H1 (cell line): ENCODE results near the gene CAPZA2. TPM values are rescaled to one million over a fixed set of nuclear protein-coding genes. Genes with fewer than 3 reads are reported as not detected.

Experiments
- CTCF ChIA-PET: fragments of 300-600 bp; sonication (Branson Sonifier 250); formaldehyde crosslinking; loops from one replicate; lab custom pipeline; 2021; ENCODE audit not compliant: partially characterized antibody; lab: Charles Lee
- POLR2A ChIA-PET: fragments of 300-600 bp; sonication (Branson Sonifier 250); formaldehyde crosslinking; loops from one replicate; lab custom pipeline; 2021; ENCODE audit warnings: inconsistent platforms; ENCODE audit not compliant: partially characterized antibody; lab: Charles Lee
- DNase-seq, 2 experiments: peaks; one replicate each; pipeline versions ENCODE4 v3.0.0 to v3.0.0-alpha.2; 2010 to 2022; ENCODE audit warnings: low spot score in 2 of 2, low read depth in 1 of 2, mixed read lengths in 1 of 2
- FAIRE-seq: peaks from 2 replicates; lab custom pipeline; 2011; peaks lifted over from hg19 to GRCh38; lab: Jason Lieb, UNC
- H2AFZ ChIP-seq: 2 replicates; pipeline ENCODE4 v1.8.1; 2012; ENCODE audit warnings: low read length, inconsistent platforms
- H2AK5ac ChIP-seq: 2 replicates; pipeline ENCODE4 v1.6.1; 2013; ENCODE audit warnings: low read depth, low read length
- H2BK120ac ChIP-seq: replicated peaks from 2 replicates; pipeline ENCODE3; 2013; ENCODE audit warnings: low read depth, low read length, inconsistent platforms
- H2BK12ac ChIP-seq: 2 replicates; pipeline ENCODE4 v1.6.1; 2013; ENCODE audit warnings: low read depth, low read length
- H2BK15ac ChIP-seq: 2 replicates; pipeline ENCODE4 v1.6.1; 2013; ENCODE audit warnings: low read length
- H2BK20ac ChIP-seq: 2 replicates; pipeline ENCODE4 v1.6.1; 2013; ENCODE audit warnings: low read length
- H2BK5ac ChIP-seq: 2 replicates; pipeline ENCODE4 v1.6.1; 2013; ENCODE audit warnings: low read depth, low read length
- H3K14ac ChIP-seq: 2 replicates; pipeline ENCODE4 v1.6.1; 2013; ENCODE audit warnings: inconsistent platforms; ENCODE audit not compliant: insufficient read length
- H3K18ac ChIP-seq: 2 replicates; pipeline ENCODE4 v1.6.1; 2013; ENCODE audit warnings: low read length; ENCODE audit errors: extremely low read depth
- H3K23ac ChIP-seq: 2 replicates; pipeline ENCODE4 v1.6.1; 2013; ENCODE audit warnings: inconsistent platforms; ENCODE audit not compliant: insufficient read length
- H3K23me2 ChIP-seq: 2 replicates; pipeline ENCODE4 v1.6.1; 2013; ENCODE audit warnings: low read depth, low read length
- H3K27ac ChIP-seq: 2 replicates; pipeline ENCODE4 v1.6.1; 2011; ENCODE audit warnings: low read depth, low read length, inconsistent platforms
- H3K27me3 ChIP-seq, 4 experiments: replicated peaks in 1 of 4; 1 replicate in 1 of 4; 2 replicates in 3 of 4; pipeline versions ENCODE4 v1.6.1 to v1.8.1; 2011 to 2013; ENCODE audit warnings: low read length in 3 of 4, mild to moderate bottlenecking in 3 of 4, inconsistent platforms in 2 of 4, mixed read lengths in 2 of 4, moderate library complexity in 1 of 4; ENCODE audit not compliant: control insufficient read depth in 3 of 4, insufficient read depth in 3 of 4; ENCODE audit errors: extremely low read depth in 1 of 4
- H3K36me3 ChIP-seq, 4 experiments: 2 replicates each; pipeline versions ENCODE4 v1.6.1 to v1.8.1; 2011 to 2013; ENCODE audit warnings: mild to moderate bottlenecking in 4 of 4, low read length in 3 of 4, moderate library complexity in 2 of 4, control low read depth in 1 of 4, inconsistent platforms in 1 of 4; ENCODE audit not compliant: insufficient read depth in 4 of 4, control insufficient read depth in 2 of 4
- H3K4ac ChIP-seq: replicated peaks from 2 replicates; pipeline ENCODE3; 2013; ENCODE audit warnings: low read length, low read depth, mixed read lengths, inconsistent platforms; ENCODE audit not compliant: insufficient read length
- H3K4me1 ChIP-seq, 4 experiments: replicated peaks in 1 of 4; 1 replicate in 1 of 4; 2 replicates in 3 of 4; pipeline versions ENCODE4 v1.6.1 to v1.8.1; 2011 to 2013; ENCODE audit warnings: low read length in 3 of 4, inconsistent platforms in 2 of 4, mixed read lengths in 1 of 4; ENCODE audit not compliant: insufficient read depth in 4 of 4, control insufficient read depth in 3 of 4
- H3K4me2 ChIP-seq, 2 experiments: 2 replicates each; pipeline versions ENCODE4 v1.6.1 to v1.8.1; 2011 to 2013; ENCODE audit warnings: low read depth in 2 of 2, low read length in 2 of 2, control low read depth in 1 of 2, inconsistent platforms in 1 of 2, mild to moderate bottlenecking in 1 of 2; ENCODE audit not compliant: insufficient read depth in 1 of 2
- H3K4me3 ChIP-seq, 4 experiments: fragments of 200-600, 300-600 bp in 1 of 4; sonication (generic), shearing (Covaris generic), sonication (Bioruptor Twin) in 1 of 4; 2 replicates each; pipeline versions ENCODE4 v1.5.1 to v1.8.1; 2011 to 2016; ENCODE audit warnings: low read length in 4 of 4, low read depth in 3 of 4, control low read depth in 2 of 4, inconsistent platforms in 2 of 4, mild to moderate bottlenecking in 2 of 4, mixed read lengths in 1 of 4, moderate library complexity in 1 of 4; ENCODE audit not compliant: insufficient read depth in 2 of 4; ENCODE audit errors: extremely low read depth in 1 of 4
- H3K56ac ChIP-seq: replicated peaks from 2 replicates; pipeline ENCODE3; 2013; ENCODE audit warnings: low read depth, mild to moderate bottlenecking, mixed read lengths, low read length, inconsistent platforms; ENCODE audit not compliant: insufficient read length
- H3K79me1 ChIP-seq: 2 replicates; pipeline ENCODE4 v1.6.1; 2013; ENCODE audit warnings: low read depth, low read length, control low read depth
- H3K79me2 ChIP-seq, 2 experiments: 2 replicates each; pipeline versions ENCODE4 v1.6.1 to v1.8.1; 2012 to 2013; ENCODE audit warnings: low read length in 2 of 2, mild to moderate bottlenecking in 2 of 2, inconsistent platforms in 1 of 2; ENCODE audit not compliant: insufficient read depth in 2 of 2, control insufficient read depth in 1 of 2
- H3K9ac ChIP-seq, 4 experiments: replicated peaks in 1 of 4; 1 replicate in 1 of 4; 2 replicates in 3 of 4; pipeline versions ENCODE4 v1.6.1 to v1.8.1; 2011 to 2013; ENCODE audit warnings: low read depth in 3 of 4, low read length in 3 of 4, control low read depth in 2 of 4, mild to moderate bottlenecking in 2 of 4, moderate library complexity in 2 of 4, inconsistent platforms in 1 of 4; ENCODE audit errors: extremely low read depth in 1 of 4
- H3K9me3 ChIP-seq, 2 experiments: 2 replicates each; pipeline versions ENCODE4 v1.6.1 to v1.8.1; 2012 to 2013; ENCODE audit warnings: mild to moderate bottlenecking in 2 of 2, moderate library complexity in 2 of 2, control low read depth in 1 of 2, inconsistent platforms in 1 of 2, low read depth in 1 of 2, low read length in 1 of 2, mixed read lengths in 1 of 2; ENCODE audit not compliant: insufficient read depth in 2 of 2
- H4K20me1 ChIP-seq, 2 experiments: replicated peaks in 1 of 2; 2 replicates each; pipeline versions ENCODE3 to v1.8.1; 2011 to 2013; ENCODE audit warnings: inconsistent platforms in 2 of 2, low read length in 2 of 2, mild to moderate bottlenecking in 1 of 2; ENCODE audit not compliant: insufficient read depth in 2 of 2, control insufficient read depth in 1 of 2
- H4K5ac ChIP-seq: 2 replicates; pipeline ENCODE4 v1.6.1; 2013; ENCODE audit warnings: low read length, low read depth, mixed read lengths, inconsistent platforms; ENCODE audit not compliant: insufficient read length
- H4K8ac ChIP-seq: 2 replicates; pipeline ENCODE4 v1.8.0; 2013; ENCODE audit warnings: mild to moderate bottlenecking, moderate library complexity, low read length, inconsistent platforms; ENCODE audit not compliant: insufficient read depth; ENCODE audit errors: extremely low read depth
- H4K91ac ChIP-seq: replicated peaks from 2 replicates; pipeline ENCODE3; 2013; ENCODE audit warnings: low read length, mixed read lengths, inconsistent platforms; ENCODE audit not compliant: insufficient read length
- ATF3 ChIP-seq: IDR thresholded peaks from 2 replicates; pipeline ENCODE4 v1.6.1; 2011; ENCODE audit warnings: low read depth, mild to moderate bottlenecking, low read length; ENCODE audit not compliant: insufficient read depth
- BRCA1 ChIP-seq: IDR thresholded peaks from 2 replicates; pipeline ENCODE4 v1.6.1; 2012; ENCODE audit warnings: low read depth, low read length, improper control_type of control experiment
- E2F6 ChIP-seq: IDR thresholded peaks from 2 replicates; pipeline ENCODE4 v1.6.1; 2012; ENCODE audit warnings: inconsistent platforms
- HDAC6 ChIP-seq: IDR thresholded peaks from one replicate; pipeline ENCODE4 v1.7.1; 2012; ENCODE audit warnings: low read depth, mild to moderate bottlenecking, inconsistent platforms, low read length, moderate library complexity
- POLR2AphosphoS5 ChIP-seq: IDR thresholded peaks from 2 replicates; pipeline ENCODE4 v1.6.1; 2011; ENCODE audit warnings: low read depth, low read length
- POU5F1 ChIP-seq: IDR thresholded peaks from 2 replicates; pipeline ENCODE4 v1.6.1; 2011; ENCODE audit warnings: low read depth, mild to moderate bottlenecking, low read length, moderate library complexity
- RBBP5 ChIP-seq: IDR thresholded peaks from 2 replicates; pipeline ENCODE4 v1.7.1; 2012; ENCODE audit warnings: low read depth, mild to moderate bottlenecking, inconsistent platforms, low read length, moderate library complexity, borderline replicate concordance
- RXRA ChIP-seq: IDR thresholded peaks from 2 replicates; pipeline ENCODE4 v1.6.1; 2011; ENCODE audit warnings: low read depth, mild to moderate bottlenecking, low read length, moderate library complexity; ENCODE audit not compliant: insufficient read depth
- TAF7 ChIP-seq: optimal IDR thresholded peaks from 2 replicates; pipeline ENCODE3; 2011; ENCODE audit warnings: low read depth, mild to moderate bottlenecking, inconsistent platforms, low read length, moderate library complexity, borderline replicate concordance
- polyA plus RNA-seq, 7 experiments: library from polyadenylated mRNA; depleted of rRNA in 3 of 7; stranded (reverse) in 5 of 7; unstranded in 2 of 7; fragments of >200 nt in 5 of 7; fragments of 200-250 nt in 2 of 7; gene quantifications; 1 replicate in 5 of 7; 2 replicates in 1 of 7; 4 replicates in 1 of 7; pipeline versions ENCODE4 v1.2.1 to v1.2.3, GENCODE V29; 2011 to 2013; ENCODE audit warnings: missing spikeins in 2 of 7, mixed read lengths in 2 of 7
- total RNA-seq: library from RNA; stranded (reverse); fragmentation: NEBNext Ultra II Directional; extraction: Animal tissue kit (Norgen Biotek cat#: 25700); gene quantifications from 2 replicates; pipeline ENCODE4 v1.2.1, GENCODE V29; 2021

CAPZA2 gene
- total and polyA plus RNA-seq, 2 of the 8 experiments (the other 6 are each of a cell fraction or from before 2014, with no cell fraction given) = 33.2 to 145 TPM

DNA sequence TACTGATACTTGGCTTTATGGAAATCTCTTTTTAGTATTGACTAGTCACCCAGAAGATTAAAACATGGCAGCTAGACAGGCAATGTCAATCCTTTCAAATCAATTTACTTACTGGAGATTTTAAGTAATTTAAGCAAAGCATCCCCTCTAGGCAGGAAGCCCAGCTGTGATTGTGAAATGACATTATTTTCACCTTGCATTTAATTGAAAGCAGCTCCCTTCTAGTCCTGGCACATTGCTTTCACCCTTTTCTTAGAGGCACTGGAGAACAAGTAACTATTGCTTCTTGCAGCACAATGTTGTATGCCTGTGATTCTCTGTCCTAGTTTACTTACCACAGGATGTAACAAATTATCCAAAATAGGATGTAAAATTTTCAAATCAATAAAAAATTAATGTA lies 104.2 kb downstream of the CAPZA2 start:
- CTCF ChIA-PET = interaction anchor here (0.7 to 2.5 kb wide), 4 partner anchors 10 to 47 kb away, joined by 3 to 8 read pairs (median 4); partner anchors contain the start of gene ST7
- TF ChIP-seq RBBP5 (no peak), RXRA (no peak), E2F6 (no peak), POLR2AphosphoS5 (no peak), POU5F1 (no peak), TAF7 (no peak), BRCA1 (no peak), ATF3 (no peak), HDAC6 (no peak)

More for the DNA sequence above, 104.2 kb downstream of the CAPZA2 start:
- no peak overlapping the region for H2BK20ac ChIP-seq
- no peak overlapping the region for H3K4ac ChIP-seq
- no peak overlapping the region for H3K9ac ChIP-seq
- DNase-seq (no peak), FAIRE-seq (no peak)
- POLR2A ChIA-PET = interaction anchor here (0.6 to 6.7 kb wide), 2 partner anchors 13 to 79 kb away, joined by 5 to 34 read pairs; partner anchors contain the start of gene ST7
- no peak overlapping the region for H2BK15ac ChIP-seq
- H2BK5ac ChIP-seq = no peak overlapping the region
- no peak overlapping the region for H2BK120ac ChIP-seq
- peaks cover 0 to 51% of the 10 kb centered on the region in 2 experiments; a peak in 2 of 4 replicates for H3K79me2 ChIP-seq
- H3K79me1 ChIP-seq = no peaks in the 10 kb centered on the region
- H4K8ac ChIP-seq = no peak overlapping the region
- no peaks in the 10 kb centered on the region for H3K9me3 ChIP-seq
- no peak overlapping the region for H4K5ac ChIP-seq
- H3K27me3 ChIP-seq = no peaks in the 10 kb centered on the region
- no peak overlapping the region for H3K4me2 ChIP-seq
- no peak overlapping the region for H3K56ac ChIP-seq
- H3K18ac ChIP-seq = no peak overlapping the region
- no peaks in the 10 kb centered on the region for H4K20me1 ChIP-seq
- H4K91ac ChIP-seq = no peak overlapping the region
- H2BK12ac ChIP-seq = no peak overlapping the region
- H3K4me1 ChIP-seq = peaks cover 2 to 14% (median 10%) of the 10 kb centered on the region in 4 experiments; a peak in 4 of 7 replicates
- H2AFZ ChIP-seq = no peak overlapping the region
- no peaks in the 10 kb centered on the region for H3K36me3 ChIP-seq
- H2AK5ac ChIP-seq = no peak overlapping the region
- H3K4me3 ChIP-seq = no peak overlapping the region
- no peak overlapping the region for H3K27ac ChIP-seq
- no peak overlapping the region for H3K23ac ChIP-seq
- no peak overlapping the region for H3K14ac ChIP-seq
- H3K23me2 ChIP-seq = no peaks in the 10 kb centered on the region
